ENCODE data around the gene TPK1. TPM values are rescaled to one million over a fixed set of nuclear protein-coding genes. Genes with fewer than 3 reads are reported as not detected.

TPK1 gene
- total RNA-seq, 1 donor from 2014 or later, result 2.2 TPM

GRCh38 chr7:144414815-144415214 is 421.0 kb downstream of the TPK1 start:
- H3K27ac Mint-ChIP-seq, result no peak overlapping the region
- no peak overlapping the region for H3K4me3 Mint-ChIP-seq (ENCODE audit: low read depth)
- peaks cover 15% of the 10 kb centered on the region for H3K4me1 Mint-ChIP-seq (ENCODE audit: low read depth)
- H3K36me3 Mint-ChIP-seq (ENCODE audit: insufficient read depth), result no peaks in the 10 kb centered on the region
- DNase-seq (ENCODE audit: low spot score, unreplicated experiment), result no peak
- peaks cover 10% of the 10 kb centered on the region for H3K9me3 Mint-ChIP-seq (ENCODE audit: low read depth)
- TF ChIP-seq CTCF (IDR thresholded peaks at IDR 0.05; ENCODE audit: unreplicated experiment), result no peak
- H3K27me3 Mint-ChIP-seq, result no peaks in the 10 kb centered on the region

GRCh38 chr7:144410441-144410840 is 425.4 kb downstream of the TPK1 start:
- H3K36me3 Mint-ChIP-seq (ENCODE audit: insufficient read depth), result no peaks in the 10 kb centered on the region
- no peak for DNase-seq (ENCODE audit: low spot score, unreplicated experiment)
- no peak for TF ChIP-seq CTCF (IDR thresholded peaks at IDR 0.05; ENCODE audit: unreplicated experiment)
- no peak overlapping the region for H3K4me3 Mint-ChIP-seq (ENCODE audit: low read depth)
- H3K9me3 Mint-ChIP-seq (ENCODE audit: low read depth), result peaks cover 3% of the 10 kb centered on the region
- H3K27me3 Mint-ChIP-seq, result no peaks in the 10 kb centered on the region
- peaks cover 11% of the 10 kb centered on the region for H3K4me1 Mint-ChIP-seq (ENCODE audit: low read depth)
- no peak overlapping the region for H3K27ac Mint-ChIP-seq

GRCh38 chr7:144408121-144408520 is 427.7 kb downstream of the TPK1 start:
- H3K36me3 Mint-ChIP-seq (ENCODE audit: insufficient read depth), result no peaks in the 10 kb centered on the region
- H3K4me3 Mint-ChIP-seq (ENCODE audit: low read depth), result no peak overlapping the region
- no peak overlapping the region for H3K27ac Mint-ChIP-seq
- no peak for TF ChIP-seq CTCF (IDR thresholded peaks at IDR 0.05; ENCODE audit: unreplicated experiment)
- H3K9me3 Mint-ChIP-seq (ENCODE audit: low read depth), result no peaks in the 10 kb centered on the region
- peaks cover 11% of the 10 kb centered on the region for H3K4me1 Mint-ChIP-seq (ENCODE audit: low read depth)
- no peak for DNase-seq (ENCODE audit: low spot score, unreplicated experiment)
- H3K27me3 Mint-ChIP-seq, result no peaks in the 10 kb centered on the region

- DNase-seq (ENCODE audit: low spot score, unreplicated experiment), result no peak
- H3K27me3 Mint-ChIP-seq, result no peaks in the 10 kb centered on the region
- no peaks in the 10 kb centered on the region for H3K9me3 Mint-ChIP-seq (ENCODE audit: low read depth)
- no peaks in the 10 kb centered on the region for H3K36me3 Mint-ChIP-seq (ENCODE audit: insufficient read depth)
- TF ChIP-seq CTCF (IDR thresholded peaks at IDR 0.05; ENCODE audit: unreplicated experiment), result no peak
- no peak overlapping the region for H3K27ac Mint-ChIP-seq
- peaks cover 11% of the 10 kb centered on the region for H3K4me1 Mint-ChIP-seq (ENCODE audit: low read depth)
- H3K4me3 Mint-ChIP-seq (ENCODE audit: low read depth), result no peak overlapping the region
Measured at GRCh38 chr7:144407266-144407931, 428.5 kb downstream of the TPK1 start.

- H3K4me3 Mint-ChIP-seq (ENCODE audit: low read depth), result no peak overlapping the region
- H3K27ac Mint-ChIP-seq, result no peak overlapping the region
- DNase-seq (ENCODE audit: low spot score, unreplicated experiment), result no peak
Measured at GRCh38 chr7:144404946-144405345, 430.9 kb downstream of the TPK1 start.

More at GRCh38 chr7:144404946-144405345, 430.9 kb downstream of the TPK1 start:
- Mint-ChIP-seq H3K27me3 (no peaks in the 10 kb centered on the region), H3K36me3 (ENCODE audit: insufficient read depth) (no peaks in the 10 kb centered on the region), H3K9me3 (ENCODE audit: low read depth) (no peaks in the 10 kb centered on the region), H3K4me1 (ENCODE audit: low read depth) (peaks cover 4% of the 10 kb centered on the region)
- no peak for TF ChIP-seq CTCF (IDR thresholded peaks at IDR 0.05; ENCODE audit: unreplicated experiment)
